ENCODE results near the gene LRRC37A.
"Not testable (repeated sequence)": the region's sequence is repeated elsewhere in the genome, so short reads cannot be mapped to it uniquely, and the experiment has no call there.

LRRC37A gene

DNA sequence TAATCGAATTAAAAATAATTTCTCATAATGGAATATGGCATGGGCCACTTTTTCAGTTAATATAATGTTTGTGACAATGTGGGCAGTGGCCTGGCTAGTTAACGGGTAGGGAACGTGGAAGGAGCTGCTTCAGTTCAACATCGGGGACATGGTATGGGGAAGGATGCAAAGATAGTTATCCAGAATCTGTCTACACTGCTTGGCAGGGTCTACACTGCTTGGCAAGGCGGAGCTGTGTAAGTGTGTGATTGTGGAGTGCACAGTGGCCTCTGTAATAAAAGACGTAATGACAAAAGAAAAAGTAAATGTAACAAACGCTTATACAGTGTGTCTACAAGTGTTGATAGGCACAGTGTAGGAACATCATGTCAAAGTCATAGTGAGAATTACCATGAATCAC is 7.3 kb upstream of the LRRC37A start:
- DNase-seq (ENCODE audit: low read depth, low spot score) = not testable (repeated sequence)

DNA sequence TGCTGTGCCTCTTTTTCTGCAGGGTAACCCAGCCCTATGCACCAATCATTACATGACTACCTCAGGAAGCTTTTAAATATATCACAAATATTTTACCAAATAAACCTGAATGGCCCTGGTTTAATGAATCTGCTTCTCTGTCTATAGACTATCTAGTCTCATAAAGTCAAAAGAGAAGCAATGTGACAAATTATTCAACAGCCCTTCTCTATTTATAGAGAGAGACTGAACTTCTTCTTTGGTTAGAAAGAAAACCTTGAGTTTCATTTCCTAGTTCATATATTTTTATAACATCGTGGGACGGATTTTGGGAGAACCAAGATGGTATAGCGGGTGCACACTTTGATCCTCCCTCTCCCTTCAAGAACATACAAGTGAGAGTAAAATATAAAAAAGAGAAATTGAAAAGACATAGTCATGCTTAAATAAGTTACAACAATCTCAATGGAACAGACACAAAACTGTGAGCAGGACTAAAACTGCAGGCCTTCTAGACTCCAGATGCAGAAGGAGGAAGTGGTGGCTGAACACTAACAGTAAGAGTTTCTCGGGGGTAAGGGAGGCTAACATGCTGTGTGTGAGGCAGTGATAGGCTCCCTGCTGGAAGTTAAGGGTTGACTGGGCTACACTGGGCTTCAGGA is 3.9 kb upstream of the LRRC37A start:
- not testable (repeated sequence) for DNase-seq (ENCODE audit: low read depth, low spot score)

DNA sequence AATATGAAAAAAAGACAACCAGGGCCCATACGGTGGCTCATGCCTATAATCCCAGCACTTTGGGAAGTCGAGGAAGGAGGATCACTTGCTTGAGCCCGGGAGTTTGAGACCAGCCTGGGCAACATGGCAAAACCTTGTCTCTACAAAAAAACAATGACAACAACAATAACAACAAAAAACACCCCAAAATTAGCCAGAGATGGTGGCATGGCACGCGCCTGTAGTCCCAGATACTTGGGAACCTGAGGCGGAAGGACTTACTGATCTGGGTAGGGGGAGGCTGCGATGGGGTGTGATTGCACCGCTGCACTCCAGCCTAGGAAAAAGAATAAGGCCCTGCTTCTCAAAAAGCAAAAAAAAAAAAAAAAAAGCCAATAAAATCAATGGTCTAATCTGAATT is 3.3 kb upstream of the LRRC37A start:
- DNase-seq (ENCODE audit: low read depth, low spot score) = not testable (repeated sequence)

DNA sequence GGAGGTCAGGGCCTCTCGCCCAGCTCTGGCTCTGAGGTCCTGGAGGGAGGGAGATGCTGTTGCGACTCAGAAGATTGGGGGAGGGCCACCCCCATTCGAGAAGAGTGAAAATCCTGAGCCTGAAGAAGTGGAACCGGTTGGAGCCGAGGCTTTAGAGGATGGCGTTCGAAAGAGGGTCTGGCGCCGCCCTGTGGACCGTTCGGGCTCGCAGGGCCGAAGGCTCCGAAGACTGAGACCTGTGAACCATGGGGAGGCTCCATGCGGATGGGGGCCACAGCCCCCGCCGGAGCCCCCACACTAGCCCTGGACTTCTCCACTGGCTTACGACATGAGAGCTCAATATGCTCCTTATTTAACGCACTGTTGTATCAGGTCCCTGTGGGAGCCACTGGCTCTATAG is 46.3 kb downstream of the LRRC37A start:
- not testable (repeated sequence) for DNase-seq (ENCODE audit: low read depth, low spot score)

DNA sequence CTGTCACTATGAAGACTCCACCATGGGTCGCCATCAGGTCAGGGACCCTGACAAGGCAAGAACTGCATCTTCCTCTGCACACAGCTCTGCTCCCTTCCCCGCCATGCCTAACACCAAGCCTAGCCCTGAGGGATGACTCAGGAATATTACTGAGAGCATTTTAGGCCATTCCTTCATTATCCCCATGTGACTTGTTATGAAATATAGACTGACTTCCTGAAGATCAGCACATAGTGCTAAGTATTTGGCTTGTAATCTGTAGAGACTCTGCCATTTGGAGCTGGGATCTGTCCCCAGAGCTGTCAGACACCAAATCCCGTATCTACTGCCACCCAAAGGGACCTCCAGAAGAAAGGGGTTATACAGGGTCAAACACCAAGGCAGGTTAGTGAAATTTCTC is 47.2 kb downstream of the LRRC37A start:
- not testable (repeated sequence) for DNase-seq (ENCODE audit: low read depth, low spot score)

DNA sequence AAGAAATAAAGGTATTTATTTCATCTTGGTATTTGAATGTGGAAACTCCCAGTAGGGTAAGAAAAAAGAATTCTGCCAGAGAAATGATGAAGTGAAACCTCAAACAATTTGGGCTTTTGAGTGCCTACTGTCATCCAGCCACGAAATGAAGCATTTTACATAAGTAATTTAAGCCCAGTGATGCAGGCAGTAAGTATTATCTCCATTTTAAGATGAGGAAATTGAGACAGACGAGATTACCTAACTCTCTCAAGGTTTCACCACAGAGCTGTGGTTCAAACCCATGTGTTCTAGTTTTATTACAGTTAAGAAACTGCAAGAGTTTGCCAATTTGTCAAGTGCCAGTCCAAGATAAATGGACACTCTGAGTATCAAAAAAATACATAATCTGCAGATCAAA is 53.4 kb downstream of the LRRC37A start:
- DNase-seq (ENCODE audit: low read depth, low spot score) = not testable (repeated sequence)

DNA sequence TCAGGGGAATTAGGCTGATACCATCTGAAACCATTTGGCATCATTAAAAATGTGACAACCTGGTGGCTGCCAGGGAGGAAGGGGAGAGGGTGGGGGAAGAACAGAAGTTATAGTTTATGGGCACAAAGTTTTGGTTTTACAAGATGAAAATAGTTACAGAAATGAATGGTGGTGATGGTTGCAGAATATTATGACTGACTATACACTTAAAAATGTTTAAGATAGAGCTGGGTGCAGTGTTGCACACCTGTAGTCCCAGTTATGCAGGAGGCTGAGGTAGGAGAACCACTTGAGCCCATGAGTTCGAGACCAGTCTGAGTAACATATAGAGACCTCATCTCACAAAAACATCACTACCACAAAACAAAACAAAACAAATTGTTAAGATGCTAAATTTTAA is 54.1 kb downstream of the LRRC37A start:
- not testable (repeated sequence) for DNase-seq (ENCODE audit: low read depth, low spot score)

DNA sequence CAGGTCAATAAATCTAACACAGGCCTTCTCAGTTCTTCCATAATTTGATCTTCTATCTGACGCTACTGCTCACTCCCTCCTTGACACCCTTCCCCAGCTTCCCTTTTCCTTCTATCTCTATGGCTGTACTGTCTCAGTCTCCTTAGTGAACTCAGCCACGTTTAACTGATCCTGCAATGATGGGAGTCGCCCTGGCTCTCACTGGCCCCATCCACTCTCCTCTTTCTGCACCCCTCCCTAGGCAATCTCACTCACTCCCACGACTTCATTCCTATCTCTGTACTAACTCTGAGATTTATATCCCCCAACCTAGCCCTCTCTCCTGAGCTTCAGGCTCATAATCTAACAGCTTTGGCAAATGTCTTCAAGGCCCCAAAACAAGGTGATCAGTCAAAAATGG is 58.9 kb downstream of the LRRC37A start:
- not testable (repeated sequence) for DNase-seq (ENCODE audit: low read depth, low spot score)

DNA sequence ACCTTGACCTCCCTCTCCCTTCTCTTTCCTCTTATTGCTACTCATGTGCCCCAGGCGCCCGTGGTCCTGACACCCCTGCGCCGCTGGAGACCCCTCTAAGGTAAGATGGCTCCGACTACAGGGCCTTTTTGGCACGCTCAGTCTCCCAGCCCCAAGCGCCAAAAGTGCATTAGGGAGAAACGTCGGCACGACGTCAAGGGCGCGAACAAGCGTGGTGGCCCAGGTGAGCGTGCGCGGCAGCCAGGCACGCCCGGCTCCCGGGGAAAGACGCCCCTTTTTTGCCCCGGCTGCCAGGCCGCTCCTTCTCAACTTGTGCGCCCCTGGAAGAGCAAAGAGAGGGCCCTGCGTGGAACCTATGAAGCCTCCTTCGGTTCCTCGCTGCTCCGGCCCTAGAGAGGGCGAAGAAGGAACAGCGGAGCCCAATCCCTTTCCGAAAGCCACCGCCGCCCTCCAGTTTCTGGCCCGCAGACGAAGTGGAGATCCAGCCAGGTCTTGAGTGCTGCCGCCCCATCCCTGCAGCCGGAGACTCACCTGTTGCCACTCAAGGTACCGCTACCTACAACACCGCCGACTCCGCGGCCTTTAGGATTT is 66.3 kb downstream of the LRRC37A start:
- DNase-seq (ENCODE audit: low read depth, low spot score) = not testable (repeated sequence)

DNA sequence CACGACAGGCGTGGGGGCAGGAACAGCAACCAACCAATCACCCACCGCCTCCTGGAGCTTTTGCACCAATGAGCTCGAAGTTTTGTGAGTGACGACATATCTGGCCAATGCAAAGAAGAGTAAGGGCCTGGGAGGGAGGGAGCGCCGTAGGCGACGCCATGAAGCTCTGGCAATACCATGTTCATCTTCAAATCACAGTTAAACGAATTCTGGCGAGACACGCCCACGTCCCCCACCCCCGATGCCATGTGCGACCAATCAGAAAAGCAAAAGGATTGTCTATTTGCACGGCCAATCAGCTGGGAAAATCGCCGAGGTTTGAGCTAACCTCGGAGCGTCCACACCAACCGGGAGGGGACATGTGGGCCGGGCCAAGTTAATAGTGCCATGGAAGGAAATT is 66.8 kb downstream of the LRRC37A start, which contains the start of gene ARL17B:
TSS of gene ARL17B (minus strand) at position 12 of the 400 bp plus-strand sequence. CDS start 3,369 bp downstream, outside the sequence.
- DNase-seq (ENCODE audit: low read depth, low spot score) = peak; percentile 62

DNA sequence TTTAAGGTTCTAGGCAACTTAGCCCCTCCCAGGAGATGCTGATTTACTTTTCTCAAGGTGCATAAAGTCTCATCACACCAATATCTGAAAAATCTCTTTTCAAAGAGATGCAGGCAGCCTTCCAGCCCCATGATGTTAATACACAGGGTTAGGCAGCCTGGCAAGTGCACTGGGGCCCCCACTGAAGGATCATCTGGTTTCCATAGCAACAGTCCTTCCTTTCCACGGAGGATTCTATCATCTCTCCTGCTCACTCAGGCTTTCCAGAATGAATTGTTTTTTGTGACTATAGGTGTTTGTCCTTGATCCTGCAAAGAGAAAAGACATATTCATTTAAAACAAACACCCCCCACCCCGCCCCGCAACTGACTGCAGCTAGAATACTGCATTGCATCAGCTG is 72.6 kb downstream of the LRRC37A start:
- DNase-seq (ENCODE audit: low read depth, low spot score) = not testable (repeated sequence)

DNA sequence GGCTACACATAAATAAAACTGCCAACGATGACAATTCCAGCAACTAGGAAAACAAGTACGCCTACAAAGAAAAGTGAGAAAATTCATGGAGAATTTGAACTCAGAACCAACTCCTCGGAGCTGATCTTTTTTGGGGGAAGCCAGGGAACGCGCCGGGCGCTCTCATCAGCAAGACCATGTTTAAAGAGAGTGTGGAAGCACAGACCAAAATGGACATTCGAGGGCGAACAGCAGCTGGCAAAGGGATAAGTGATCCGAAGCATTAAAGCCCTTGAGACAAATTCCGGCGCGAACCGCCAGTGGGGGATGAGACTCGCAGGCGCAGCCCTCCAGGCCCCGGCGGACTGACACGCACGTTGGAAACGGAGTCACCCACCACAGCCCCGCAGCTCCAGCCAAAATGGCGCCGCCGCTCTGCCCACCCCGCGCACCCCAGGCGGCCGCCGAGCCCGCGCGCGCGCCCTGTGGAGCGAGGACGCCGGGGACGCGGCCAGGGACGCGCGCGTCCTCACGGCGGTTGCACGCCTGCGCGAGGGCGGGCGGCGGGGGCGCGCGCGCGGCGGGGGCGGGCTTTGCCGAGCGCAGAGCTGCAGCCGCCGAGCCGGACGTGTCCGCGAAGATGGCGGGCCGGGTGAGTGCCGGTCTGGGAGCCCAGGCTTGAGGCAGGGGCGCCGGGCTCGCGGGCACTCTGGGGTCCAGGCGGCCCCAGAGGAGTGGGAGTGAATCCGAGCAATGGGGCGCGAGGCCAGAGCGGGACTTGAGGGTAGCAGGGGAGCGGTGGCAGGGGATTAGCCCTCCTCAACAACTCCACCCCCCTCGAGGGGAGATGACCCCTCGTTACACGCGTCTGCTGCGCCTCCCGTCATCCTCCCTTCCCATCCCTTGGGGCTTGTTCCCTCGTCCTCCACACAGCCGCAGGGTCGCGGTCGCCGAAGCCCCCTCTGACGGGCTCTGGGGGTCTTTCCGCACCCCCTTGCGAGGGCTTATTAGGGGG is 77.6 kb downstream of the LRRC37A start:
- DNase-seq (ENCODE audit: low read depth, low spot score) = not testable (repeated sequence)

DNA sequence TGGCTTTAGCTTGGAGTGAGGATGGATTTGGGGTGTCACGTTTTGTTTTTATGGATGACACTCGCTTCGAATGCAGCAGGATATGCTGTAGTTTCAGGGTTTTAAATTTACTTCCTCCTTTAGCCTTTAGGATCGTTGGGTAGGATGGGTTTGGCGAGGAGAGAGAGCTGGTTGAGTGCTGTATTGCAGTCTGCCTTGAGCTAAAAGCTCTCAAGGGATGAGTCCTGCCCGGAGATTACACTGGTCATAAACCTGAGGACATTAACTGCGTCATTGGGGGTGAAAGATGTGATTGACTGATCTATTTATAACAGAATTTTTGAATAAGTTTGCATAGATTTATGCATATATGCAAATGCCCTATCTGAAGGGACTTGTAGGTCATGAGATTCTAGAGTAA is 78.5 kb downstream of the LRRC37A start:
- not testable (repeated sequence) for DNase-seq (ENCODE audit: low read depth, low spot score)

DNA sequence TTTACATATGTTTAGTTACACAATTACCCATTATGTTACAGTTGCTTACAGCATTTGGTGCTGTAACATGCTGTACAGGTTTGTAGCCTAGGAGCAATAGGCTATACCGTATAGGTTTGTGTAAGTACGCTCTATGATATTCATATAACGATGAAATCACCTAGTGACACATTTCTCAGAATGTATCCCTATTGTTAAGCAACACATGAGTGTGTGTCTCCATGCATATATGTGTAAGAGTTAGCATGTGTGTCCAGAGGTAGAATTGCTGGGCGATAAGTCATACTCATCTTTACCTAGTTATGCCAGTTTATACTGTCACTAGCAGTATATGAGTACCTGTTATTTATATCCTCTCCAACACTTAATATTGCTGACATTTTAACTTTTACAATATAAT is 88.2 kb downstream of the LRRC37A start:
- DNase-seq (ENCODE audit: low read depth, low spot score) = not testable (repeated sequence)

DNA sequence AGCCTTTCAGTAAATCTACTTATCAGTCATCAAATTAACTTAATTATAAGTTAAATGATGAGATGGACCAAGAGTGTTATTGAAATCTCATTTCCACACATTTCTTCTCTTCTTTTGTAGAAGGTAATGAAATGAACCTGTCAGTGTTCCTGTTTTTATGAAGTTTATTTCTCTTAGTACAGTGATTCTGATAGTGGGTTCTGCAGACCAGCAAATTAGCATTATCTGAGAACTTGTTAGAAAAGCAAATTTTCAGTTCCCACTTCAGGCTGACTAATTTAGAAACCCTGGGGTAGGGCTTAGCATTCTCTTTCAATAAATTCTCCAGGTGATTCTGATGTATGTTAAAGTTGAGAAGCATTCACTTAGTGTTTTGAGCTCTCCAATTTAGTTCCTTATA is 90.6 kb downstream of the LRRC37A start:
- not testable (repeated sequence) for DNase-seq (ENCODE audit: low read depth, low spot score)

Data from activated naive CD8-positive, alpha-beta T cell treated with anti-CD3 and anti-CD28 coated beads, Interleukin-2, amount 50 U/mL, for 16 hours (primary cell).